NOMO-1 (cell line): ENCODE results near the gene PRDM2.

Source experiments
- DNase-seq, 2 experiments: peaks; one replicate each; lab custom pipeline; 2025; ENCODE audit not compliant: unreplicated experiment in 2 of 2; lab: John Stamatoyannopoulos, UW

The PRDM2 gene

GRCh38 chr1:13730751-13731482 lies 30.9 kb downstream of the PRDM2 start:
- no peak for DNase-seq

GRCh38 chr1:13731897-13732296 lies 31.9 kb downstream of the PRDM2 start:
- DNase-seq, result no peak

- DNase-seq, result peak; percentile 29
Observed at GRCh38 chr1:13732971-13733667, 33.1 kb downstream of the PRDM2 start.

GRCh38 chr1:13733711-13734110 lies 33.7 kb downstream of the PRDM2 start:
- DNase-seq, result no peak

GRCh38 chr1:13735168-13735930 lies 35.4 kb downstream of the PRDM2 start:
- DNase-seq, result no peak

- no peak for DNase-seq
Observed at GRCh38 chr1:13737398-13737797, 37.4 kb downstream of the PRDM2 start.

- DNase-seq, result no peak
Observed at GRCh38 chr1:13746342-13746741, 46.4 kb downstream of the PRDM2 start.

GRCh38 chr1:13748610-13749505 lies 48.9 kb downstream of the PRDM2 start:
- peak; percentile 86 to 91 for DNase-seq

- peak; percentile 48 to 58 for DNase-seq
Observed at GRCh38 chr1:13749543-13750341, 49.8 kb downstream of the PRDM2 start.

- DNase-seq, result no peak
Observed at GRCh38 chr1:13751458-13751871, 51.5 kb downstream of the PRDM2 start.

GRCh38 chr1:13751985-13752384 lies 52.0 kb downstream of the PRDM2 start:
- DNase-seq, result no peak

GRCh38 chr1:13752852-13753251 lies 52.9 kb downstream of the PRDM2 start:
- DNase-seq, result no peak

GRCh38 chr1:13753636-13754402 lies 53.8 kb downstream of the PRDM2 start:
- no peak for DNase-seq

- DNase-seq, result no peak
Observed at GRCh38 chr1:13754510-13755103, 54.6 kb downstream of the PRDM2 start.

GRCh38 chr1:13756557-13757315 lies 56.7 kb downstream of the PRDM2 start:
- DNase-seq, result no peak

- no peak for DNase-seq
Observed at GRCh38 chr1:13757693-13758092, 57.7 kb downstream of the PRDM2 start.

GRCh38 chr1:13759072-13759471 lies 59.1 kb downstream of the PRDM2 start:
- DNase-seq, result no peak

GRCh38 chr1:13760340-13760739 lies 60.4 kb downstream of the PRDM2 start:
- no peak for DNase-seq
